ENCODE data around the gene UNC5B.
A peak's percentile ranks its signal among the peaks of the same experiment; 100 is the strongest.
"Not testable (repeated sequence)": the region's sequence is repeated elsewhere in the genome, so short reads cannot be mapped to it uniquely, and the experiment has no call there.

The UNC5B gene

GRCh38 chr10:71292624-71293445 lies 80.5 kb downstream of the UNC5B start:
- Mint-ChIP-seq H3K27ac (no peak overlapping the region), H3K36me3 (no peaks in the 10 kb centered on the region), H3K4me1 (no peaks in the 10 kb centered on the region), H3K4me3 (no peak overlapping the region), H3K27me3 (peaks cover 37% of the 10 kb centered on the region), H3K9me3 (no peaks in the 10 kb centered on the region)
- ATAC-seq = no peak

- H3K4me3 Mint-ChIP-seq = no peak overlapping the region
- no peak overlapping the region for H3K27ac Mint-ChIP-seq
- H3K9me3 Mint-ChIP-seq = no peaks in the 10 kb centered on the region
- H3K4me1 Mint-ChIP-seq = no peaks in the 10 kb centered on the region
- no peaks in the 10 kb centered on the region for H3K36me3 Mint-ChIP-seq
- peaks cover 37% of the 10 kb centered on the region for H3K27me3 Mint-ChIP-seq
- ATAC-seq = no peak
Observed at GRCh38 chr10:71293446-71294084, 81.2 kb downstream of the UNC5B start.

- H3K4me1 Mint-ChIP-seq = no peaks in the 10 kb centered on the region
- no peak overlapping the region for H3K27ac Mint-ChIP-seq
- no peak overlapping the region for H3K4me3 Mint-ChIP-seq
- ATAC-seq = no peak
- H3K9me3 Mint-ChIP-seq = no peaks in the 10 kb centered on the region
- H3K27me3 Mint-ChIP-seq = peaks cover 37% of the 10 kb centered on the region
- no peaks in the 10 kb centered on the region for H3K36me3 Mint-ChIP-seq
Observed at GRCh38 chr10:71294091-71294561, 81.8 kb downstream of the UNC5B start.

DNA sequence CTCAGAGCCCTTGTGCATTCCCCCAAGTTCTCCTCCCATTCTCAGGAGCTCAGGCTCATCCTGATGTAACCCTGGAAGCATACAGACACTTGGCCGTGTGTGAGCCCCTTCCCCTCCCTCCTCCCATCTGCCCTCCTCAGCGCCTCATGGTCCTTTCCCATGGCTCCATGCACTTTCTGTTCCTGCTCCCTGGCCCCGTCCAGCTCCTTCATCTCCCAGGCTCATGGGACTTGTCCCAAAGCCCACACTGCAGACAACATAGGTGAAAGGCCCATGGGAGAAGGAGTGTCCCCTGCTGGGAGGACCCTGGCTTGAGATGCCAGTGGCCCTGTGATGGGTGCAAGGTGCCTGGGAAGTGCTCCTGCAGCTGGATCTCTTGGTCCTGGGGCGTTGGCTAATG lies 82.5 kb downstream of the UNC5B start:
- Mint-ChIP-seq H3K9me3 (no peaks in the 10 kb centered on the region), H3K4me3 (no peak overlapping the region)

GRCh38 chr10:71295641-71296040 lies 83.3 kb downstream of the UNC5B start:
- Mint-ChIP-seq H3K9me3 (no peaks in the 10 kb centered on the region), H3K4me3 (no peak overlapping the region), H3K4me1 (peaks cover 8% of the 10 kb centered on the region), H3K36me3 (no peaks in the 10 kb centered on the region), H3K27ac (no peak overlapping the region), H3K27me3 (peaks cover 52% of the 10 kb centered on the region)
- no peak for ATAC-seq

More for the DNA sequence above, 82.5 kb downstream of the UNC5B start:
- Mint-ChIP-seq H3K4me1 (peaks cover 7% of the 10 kb centered on the region), H3K27ac (no peak overlapping the region), H3K27me3 (peaks cover 45% of the 10 kb centered on the region), H3K36me3 (no peaks in the 10 kb centered on the region)
- ATAC-seq = no peak

- H3K9me3 Mint-ChIP-seq = no peaks in the 10 kb centered on the region
- no peak for ATAC-seq
- H3K27me3 Mint-ChIP-seq = peaks cover 52% of the 10 kb centered on the region
- no peak overlapping the region for H3K4me3 Mint-ChIP-seq
- H3K27ac Mint-ChIP-seq = no peak overlapping the region
- H3K4me1 Mint-ChIP-seq = peaks cover 8% of the 10 kb centered on the region
- H3K36me3 Mint-ChIP-seq = no peaks in the 10 kb centered on the region
Observed at GRCh38 chr10:71296086-71296485, 83.7 kb downstream of the UNC5B start.

DNA sequence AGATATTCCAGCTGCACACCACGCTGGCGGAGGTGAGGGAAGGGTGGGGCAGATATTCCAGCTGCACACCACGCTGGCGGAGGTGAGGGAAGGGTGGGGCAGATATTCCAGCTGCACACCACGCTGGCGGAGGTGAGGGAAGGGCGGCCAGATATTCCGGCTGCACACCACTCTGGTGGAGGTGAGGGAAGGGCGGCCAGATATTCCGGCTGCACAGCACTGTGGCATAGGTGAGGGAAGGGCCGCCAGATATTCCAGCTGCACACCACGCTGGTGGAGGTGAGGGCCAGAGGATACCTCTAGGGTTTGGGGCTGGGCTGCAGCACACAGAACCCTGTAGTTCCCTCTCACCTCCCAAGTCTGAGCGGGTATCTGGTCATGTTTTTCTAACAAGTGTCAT lies 84.4 kb downstream of the UNC5B start:
- H3K4me1 Mint-ChIP-seq, H3K9me3 Mint-ChIP-seq, H3K4me3 Mint-ChIP-seq, H3K36me3 Mint-ChIP-seq, ATAC-seq, H3K27ac Mint-ChIP-seq: not testable (repeated sequence)
- peaks cover 53% of the 10 kb centered on the region for H3K27me3 Mint-ChIP-seq

GRCh38 chr10:71297343-71297742 lies 85.0 kb downstream of the UNC5B start:
- Mint-ChIP-seq H3K4me1 (peaks cover 8% of the 10 kb centered on the region), H3K4me3 (no peak overlapping the region), H3K36me3 (no peaks in the 10 kb centered on the region), H3K27ac (no peak overlapping the region), H3K9me3 (no peaks in the 10 kb centered on the region), H3K27me3 (peaks cover 53% of the 10 kb centered on the region)
- no peak for ATAC-seq

GRCh38 chr10:71299071-71299785 lies 86.9 kb downstream of the UNC5B start:
- Mint-ChIP-seq H3K36me3 (no peaks in the 10 kb centered on the region), H3K4me3 (no peak overlapping the region), H3K27me3 (peaks cover 62% of the 10 kb centered on the region), H3K27ac (no peak overlapping the region), H3K4me1 (peaks cover 14% of the 10 kb centered on the region), H3K9me3 (no peaks in the 10 kb centered on the region)
- ATAC-seq = no peak

- Mint-ChIP-seq H3K9me3 (no peaks in the 10 kb centered on the region), H3K4me1 (peaks cover 14% of the 10 kb centered on the region), H3K4me3 (no peak overlapping the region), H3K27ac (no peak overlapping the region), H3K36me3 (no peaks in the 10 kb centered on the region), H3K27me3 (peaks cover 48% of the 10 kb centered on the region)
- no peak for ATAC-seq
Observed at GRCh38 chr10:71300555-71301370, 88.4 kb downstream of the UNC5B start.

GRCh38 chr10:71301371-71301916 lies 89.1 kb downstream of the UNC5B start:
- no peaks in the 10 kb centered on the region for H3K9me3 Mint-ChIP-seq
- H3K4me1 Mint-ChIP-seq = peaks cover 14% of the 10 kb centered on the region
- peaks cover 41% of the 10 kb centered on the region for H3K27me3 Mint-ChIP-seq
- H3K4me3 Mint-ChIP-seq = no peak overlapping the region
- no peak for ATAC-seq
- no peaks in the 10 kb centered on the region for H3K36me3 Mint-ChIP-seq
- no peak overlapping the region for H3K27ac Mint-ChIP-seq

- Mint-ChIP-seq H3K27ac (no peak overlapping the region), H3K27me3 (peaks cover 40% of the 10 kb centered on the region), H3K4me1 (peaks cover 14% of the 10 kb centered on the region), H3K4me3 (no peak overlapping the region), H3K36me3 (no peaks in the 10 kb centered on the region), H3K9me3 (no peaks in the 10 kb centered on the region)
- ATAC-seq = no peak
Observed at GRCh38 chr10:71302451-71302850, 90.1 kb downstream of the UNC5B start.

GRCh38 chr10:71302874-71303568 lies 90.7 kb downstream of the UNC5B start:
- Mint-ChIP-seq H3K9me3 (no peaks in the 10 kb centered on the region), H3K4me3 (no peak overlapping the region), H3K4me1 (peaks cover 14% of the 10 kb centered on the region), H3K27me3 (peaks cover 40% of the 10 kb centered on the region), H3K36me3 (no peaks in the 10 kb centered on the region), H3K27ac (no peak overlapping the region)
- ATAC-seq = peak; percentile 52

- Mint-ChIP-seq H3K27me3 (peaks cover 40% of the 10 kb centered on the region), H3K36me3 (no peaks in the 10 kb centered on the region), H3K9me3 (no peaks in the 10 kb centered on the region), H3K4me3 (no peak overlapping the region), H3K27ac (no peak overlapping the region), H3K4me1 (peaks cover 14% of the 10 kb centered on the region)
- ATAC-seq = no peak
Observed at GRCh38 chr10:71303569-71303907, 91.2 kb downstream of the UNC5B start.

Data from stimulated activated memory B cell treated with anti-CD40 and anti-IgM and Interleukin-4, amounts not matched to agents 10 μg/mL and 1 μg/mL and 100 μg/mL, for 72 hours (primary cell).